Left lung (tissue), 10 donors: ENCODE measurements around the gene CCAR1. TPM values are rescaled to one million over a fixed set of nuclear protein-coding genes. Genes with fewer than 3 reads are reported as not detected.

Experiments used
- ATAC-seq: fragments of 200-7000 bp; cut with Tn5 transposase; one replicate; pipeline ENCODE4 v1.9.1; 2020; ENCODE audit warnings: moderate library complexity
- DNase-seq, 4 donors: peaks; one replicate each; pipeline ENCODE4 v3.0.0-alpha.2; 2013 to 2020
- H3K27ac ChIP-seq, 2 donors: fragments of 200-600 bp; sonication (generic) in 1 of 2; one replicate each; pipeline versions ENCODE4 v1.5.0 to v1.8.0; 2020 to 2021
- H3K27me3 ChIP-seq, 2 donors: fragments of 200-600 bp; sonication (generic) in 1 of 2; one replicate each; pipeline versions ENCODE4 v1.5.0 to v1.8.0; 2020 to 2021
- H3K36me3 ChIP-seq, 2 donors: fragments of 200-600 bp; sonication (generic) in 1 of 2; one replicate each; pipeline versions ENCODE4 v1.5.0 to v1.8.0; 2020 to 2021
- H3K4me1 ChIP-seq, 2 donors: fragments of 200-600 bp; one replicate each; pipeline ENCODE4 v1.8.0; 2021
- H3K4me3 ChIP-seq, 2 donors: fragments of 200-600 bp; sonication (generic) in 1 of 2; one replicate each; pipeline versions ENCODE4 v1.5.0 to v1.8.0; 2020 to 2021; ENCODE audit warnings: mild to moderate bottlenecking in 1 of 2
- H3K9me3 ChIP-seq, 2 donors: fragments of 200-600 bp; sonication (generic) in 1 of 2; one replicate each; pipeline versions ENCODE4 v1.5.0 to v1.8.0; 2020 to 2021
- CTCF ChIP-seq, 2 donors: fragments of 200-600 bp; sonication (generic) in 1 of 2; IDR thresholded peaks; one replicate each; pipeline versions ENCODE4 v1.5.0 to v1.8.0; 2021; ENCODE audit warnings: antibody characterized with exemption in 2 of 2
- intact Hi-C, 2 donors: fragments of 100-400 bp; cut with DNase I; formaldehyde crosslinking; loops; one replicate each; pipeline versions ENCODE4 v1.11.2 to v1.14.2; 2022
- polyA plus RNA-seq, 6 donors: library from polyadenylated mRNA; unstranded; fragments of 120-200 nt; gene quantifications; one replicate each; pipeline ENCODE4 v1.2.1, GENCODE V29; 2013; ENCODE audit not compliant: insufficient read length in 6 of 6
- total RNA-seq, 2 donors: library from RNA; stranded (reverse); fragmentation: NEBNext Ultra II Directional; extraction: Animal tissue kit (Norgen Biotek cat#: 25700); gene quantifications; one replicate each; pipeline ENCODE4 v1.2.1, GENCODE V29; 2021
- donor health status: DM: no; HTN: yes; CAD: no.
- donor health status: DM: no; HTN: no; CAD: no.

CCAR1 gene
- total and polyA plus RNA-seq, 8 donors: 44.5 to 227 (median 181) TPM

DNA sequence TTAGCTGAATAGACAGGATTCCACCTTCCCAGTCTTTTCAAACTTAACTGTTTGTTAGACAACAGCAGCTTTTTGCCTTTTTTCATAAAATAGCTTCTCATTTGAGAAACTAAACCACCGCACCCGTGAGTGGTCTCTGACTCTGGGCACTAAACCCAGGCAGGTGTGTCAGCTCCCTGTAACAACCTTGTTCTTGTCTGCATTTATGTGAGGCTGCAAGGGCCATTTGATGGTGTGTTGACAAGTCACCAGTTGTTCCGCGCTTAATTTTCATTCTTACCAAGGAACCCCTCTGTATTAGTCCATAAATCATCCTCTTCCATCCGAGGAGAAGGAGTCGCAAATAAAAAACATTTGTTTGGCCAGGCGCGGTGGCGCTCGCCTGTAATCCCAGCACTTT lies 107.8 kb downstream of the CCAR1 start:
- ATAC-seq (no peak), DNase-seq (no peak)
- TF ChIP-seq CTCF (IDR thresholded peaks at IDR 0.05): no peak
- Histone ChIP-seq H3K4me3 (no peak overlapping the region), H3K9me3 (no peaks in the 10 kb centered on the region), H3K27ac (no peak overlapping the region), H3K27me3 (peaks cover 0 to 20% of the 10 kb centered on the region in 2 donors), H3K36me3 (no peaks in the 10 kb centered on the region), H3K4me1 (peaks cover 0 to 8% of the 10 kb centered on the region in 2 donors)
- intact Hi-C loops: no loop called here

DNA sequence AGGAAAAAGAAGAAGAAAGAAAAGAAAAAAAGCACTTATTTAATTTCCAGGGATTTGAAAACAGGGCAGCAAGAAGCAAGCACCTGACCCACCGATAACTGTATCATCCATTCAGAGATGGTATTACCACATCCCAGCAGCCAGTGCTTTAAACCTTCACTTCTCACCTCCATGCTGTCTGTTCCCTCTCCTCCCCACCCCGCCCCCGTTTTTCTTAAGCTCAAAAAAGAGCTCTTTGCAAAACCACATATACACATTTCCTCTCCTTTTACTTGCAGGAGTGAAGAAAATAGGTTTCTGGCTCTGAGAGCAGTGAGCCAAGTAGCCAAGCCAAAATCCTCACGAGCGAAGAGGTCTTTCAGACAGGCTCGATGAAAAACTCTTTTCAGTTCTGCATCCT lies 108.5 kb downstream of the CCAR1 start:
- Histone ChIP-seq H3K4me1 (peaks cover 0 to 8% of the 10 kb centered on the region in 2 donors), H3K4me3 (no peak overlapping the region), H3K27ac (no peak overlapping the region), H3K36me3 (no peaks in the 10 kb centered on the region), H3K9me3 (no peaks in the 10 kb centered on the region), H3K27me3 (peaks cover 0 to 20% of the 10 kb centered on the region in 2 donors)
- TF ChIP-seq CTCF (IDR thresholded peaks at IDR 0.05): no peak
- ATAC-seq (no peak), DNase-seq (no peak)
- intact Hi-C loops: no loop called here

DNA sequence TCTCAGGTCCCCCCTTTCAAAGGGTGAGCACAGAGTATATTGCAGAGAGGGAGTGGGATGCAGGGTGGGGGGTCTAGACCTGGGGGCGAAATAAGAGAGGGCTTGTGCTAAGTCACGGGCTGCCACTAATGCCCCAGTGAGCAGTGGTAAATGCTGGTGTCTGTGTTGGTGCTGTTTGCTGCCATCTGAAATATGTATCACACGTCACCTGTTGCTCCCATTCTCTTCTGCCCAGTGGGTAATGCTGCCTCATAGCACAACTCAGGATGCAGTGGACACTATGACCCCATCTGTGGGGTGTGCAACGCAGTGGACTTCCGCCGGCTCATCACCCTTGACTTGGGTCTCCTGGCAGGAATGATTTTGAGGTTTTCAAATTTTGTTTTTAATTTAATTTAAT lies 108.9 kb downstream of the CCAR1 start:
- no peak for TF ChIP-seq CTCF (IDR thresholded peaks at IDR 0.05)
- no peak overlapping the region for H3K27ac ChIP-seq
- H3K36me3 ChIP-seq: no peaks in the 10 kb centered on the region
- intact Hi-C loops: no loop called here
- peaks cover 0 to 8% of the 10 kb centered on the region in 2 donors for H3K4me1 ChIP-seq
- H3K4me3 ChIP-seq: no peak overlapping the region
- no peak for ATAC-seq
- peaks cover 0 to 20% of the 10 kb centered on the region in 2 donors for H3K27me3 ChIP-seq
- no peaks in the 10 kb centered on the region for H3K9me3 ChIP-seq
- DNase-seq: no peak

GRCh38 chr10:68831961-68832455 lies 111.0 kb downstream of the CCAR1 start:
- ATAC-seq (no peak), DNase-seq (no peak)
- Histone ChIP-seq H3K27me3 (peaks cover 0 to 15% of the 10 kb centered on the region in 2 donors), H3K4me1 (peaks cover 0 to 2% of the 10 kb centered on the region in 2 donors), H3K27ac (no peak overlapping the region), H3K36me3 (no peaks in the 10 kb centered on the region), H3K9me3 (no peaks in the 10 kb centered on the region), H3K4me3 (no peak overlapping the region)
- no peak for TF ChIP-seq CTCF (IDR thresholded peaks at IDR 0.05)
- intact Hi-C loops: no loop called here

GRCh38 chr10:68832601-68833000 lies 111.6 kb downstream of the CCAR1 start:
- no peak for ATAC-seq
- H3K36me3 ChIP-seq: no peaks in the 10 kb centered on the region
- no peak overlapping the region for H3K4me3 ChIP-seq
- no peak overlapping the region for H3K27ac ChIP-seq
- H3K4me1 ChIP-seq: no peaks in the 10 kb centered on the region
- H3K27me3 ChIP-seq: peaks cover 0 to 13% of the 10 kb centered on the region in 2 donors
- no peaks in the 10 kb centered on the region for H3K9me3 ChIP-seq
- TF ChIP-seq CTCF (IDR thresholded peaks at IDR 0.05): no peak
- no peak for DNase-seq
- intact Hi-C loops: no loop called here
